ENCODE results near the gene ZNF710.

DNA sequence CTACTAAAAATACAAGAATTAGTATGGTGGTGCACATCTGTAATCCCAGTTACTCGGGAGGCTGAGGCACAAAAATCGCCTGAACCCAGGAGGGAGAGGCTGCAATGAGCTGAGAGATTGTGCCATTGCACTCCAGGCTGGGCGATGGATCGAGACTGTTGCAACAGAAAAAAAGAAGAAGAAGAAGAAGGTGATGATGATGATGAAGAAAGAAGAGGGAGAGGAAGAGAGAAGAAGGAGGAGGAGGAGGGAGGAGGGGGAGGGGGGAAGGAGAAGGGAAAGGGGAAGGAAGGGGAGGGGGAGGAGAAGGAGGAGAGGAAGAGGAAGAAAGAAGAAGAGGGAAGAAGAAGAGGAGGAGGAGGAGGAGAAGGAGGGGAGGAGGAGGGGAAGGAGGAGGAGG lies 33.2 kb upstream of the ZNF710 start:
- TF ChIP-seq POLR2A (IDR thresholded peaks at IDR 0.05), result no peak
- TF ChIP-seq, protein P1, sequence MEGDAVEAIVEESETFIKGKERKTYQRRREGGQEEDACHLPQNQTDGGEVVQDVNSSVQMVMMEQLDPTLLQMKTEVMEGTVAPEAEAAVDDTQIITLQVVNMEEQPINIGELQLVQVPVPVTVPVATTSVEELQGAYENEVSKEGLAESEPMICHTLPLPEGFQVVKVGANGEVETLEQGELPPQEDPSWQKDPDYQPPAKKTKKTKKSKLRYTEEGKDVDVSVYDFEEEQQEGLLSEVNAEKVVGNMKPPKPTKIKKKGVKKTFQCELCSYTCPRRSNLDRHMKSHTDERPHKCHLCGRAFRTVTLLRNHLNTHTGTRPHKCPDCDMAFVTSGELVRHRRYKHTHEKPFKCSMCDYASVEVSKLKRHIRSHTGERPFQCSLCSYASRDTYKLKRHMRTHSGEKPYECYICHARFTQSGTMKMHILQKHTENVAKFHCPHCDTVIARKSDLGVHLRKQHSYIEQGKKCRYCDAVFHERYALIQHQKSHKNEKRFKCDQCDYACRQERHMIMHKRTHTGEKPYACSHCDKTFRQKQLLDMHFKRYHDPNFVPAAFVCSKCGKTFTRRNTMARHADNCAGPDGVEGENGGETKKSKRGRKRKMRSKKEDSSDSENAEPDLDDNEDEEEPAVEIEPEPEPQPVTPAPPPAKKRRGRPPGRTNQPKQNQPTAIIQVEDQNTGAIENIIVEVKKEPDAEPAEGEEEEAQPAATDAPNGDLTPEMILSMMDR (IDR thresholded peaks at IDR 0.05), result no peak
